Measurements from ENCODE around the gene IFNAR2. TPM values are rescaled to one million over a fixed set of nuclear protein-coding genes. Genes with fewer than 3 reads are reported as not detected.

Gene IFNAR2
- polyA plus RNA-seq, 1 of the 3 experiments (the other 2 are of a cell fraction), result 10.4 TPM

GRCh38 chr21:33196941-33197374, 32.8 kb upstream of the IFNAR2 start:
- peak; percentile 78 for TF ChIP-seq RAD21 (IDR thresholded peaks at IDR 0.05; ENCODE audit: low read length)
- TF ChIP-seq CTCF (IDR thresholded peaks at IDR 0.05), result peak; percentile 84
- no peak for TF ChIP-seq NFIC (IDR thresholded peaks at IDR 0.05; ENCODE audit: borderline replicate concordance)
- peak; percentile 51 for TF ChIP-seq SMC3 (IDR thresholded peaks at IDR 0.05; ENCODE audit: low read depth, low read length)
- CTCF ChIA-PET, result interaction anchor here (0.6 to 4.2 kb wide), 71 partner anchors 11 to 542 kb away, joined by 3 to 51 read pairs (median 4); partner anchors contain the start of genes IFNAR1 and IL10RB
- 17% methylated on average over 14 of the region's 14 CpGs for WGBS (ENCODE audit: low lambda C conversion rate)
- no peak overlapping the region for H3K27ac ChIP-seq (ENCODE audit: low read depth in 2 of 2, low read length in 1 of 2)
- no peaks in the 10 kb centered on the region for H3K79me2 ChIP-seq (ENCODE audit: insufficient read depth)
- H3K4me1 ChIP-seq (ENCODE audit: control insufficient read depth in 1 of 2, insufficient read depth in 2 of 2, low read depth in 1 of 2, low read length in 1 of 2), result peaks cover 0 to 2% of the 10 kb centered on the region in 2 experiments; a peak in 1 of 4 replicates
- no peak overlapping the region for H3K9ac ChIP-seq
- peak overlapping the region in 1 of 2 experiments; percentile 46; a peak in 1 of 4 replicates for H3K4me3 ChIP-seq (ENCODE audit: low read depth in 2 of 2, low read length in 1 of 2)
- POLR2A ChIA-PET, result no interaction called here
- H3K9me3 ChIP-seq, result no peaks in the 10 kb centered on the region
- H3K27me3 ChIP-seq (ENCODE audit: insufficient read depth), result peaks cover 23% of the 10 kb centered on the region; the same call in 1 of the 2 replicates
- no peak overlapping the region; the same call in 1 of the 2 replicates for H3K4me2 ChIP-seq
- H4K20me1 ChIP-seq (ENCODE audit: insufficient read depth), result no peaks in the 10 kb centered on the region
- no peaks in the 10 kb centered on the region for H3K9me2 ChIP-seq
- no peaks in the 10 kb centered on the region for H3F3A ChIP-seq (replicated peaks; ENCODE audit: insufficient read depth)
- H3K36me3 ChIP-seq (replicated peaks in 1 of 2; ENCODE audit: control insufficient read depth in 1 of 2, insufficient read depth in 2 of 2, low read length in 1 of 2), result no peaks in the 10 kb centered on the region
- DNase-seq, result peak; percentile 57
- no peak overlapping the region for H2AFZ ChIP-seq (ENCODE audit: low read depth)

- peaks cover 23% of the 10 kb centered on the region; the same call in 1 of the 2 replicates for H3K27me3 ChIP-seq (ENCODE audit: insufficient read depth)
- H3F3A ChIP-seq (replicated peaks; ENCODE audit: insufficient read depth), result no peaks in the 10 kb centered on the region
- ChIA-PET POLR2A (no interaction called here), CTCF (interaction anchor here (0.6 to 4.2 kb wide), 70 partner anchors 11 to 543 kb away, joined by 3 to 51 read pairs (median 4); partner anchors contain the start of genes IFNAR1 and IL10RB)
- no peak overlapping the region for H3K4me3 ChIP-seq (ENCODE audit: low read depth in 2 of 2, low read length in 1 of 2)
- WGBS (ENCODE audit: low lambda C conversion rate), result 38% methylated on average over 4 of the region's 4 CpGs
- no peak overlapping the region for H3K9ac ChIP-seq
- no peak overlapping the region for H3K27ac ChIP-seq (ENCODE audit: low read depth in 2 of 2, low read length in 1 of 2)
- peaks cover 0 to 2% of the 10 kb centered on the region in 2 experiments; a peak in 1 of 4 replicates for H3K4me1 ChIP-seq (ENCODE audit: control insufficient read depth in 1 of 2, insufficient read depth in 2 of 2, low read depth in 1 of 2, low read length in 1 of 2)
- TF ChIP-seq FOXM1 (IDR thresholded peaks at IDR 0.05; ENCODE audit: low read depth) (no peak), PBX3 (IDR thresholded peaks at IDR 0.05) (no peak), MXI1 (IDR thresholded peaks at IDR 0.05; ENCODE audit: low read depth, low read length) (no peak), IRF3 (IDR thresholded peaks at IDR 0.05; ENCODE audit: low read depth, low read length) (no peak), CHD2 (IDR thresholded peaks at IDR 0.05; ENCODE audit: low read length, partially characterized antibody) (no peak), NRF1 (IDR thresholded peaks at IDR 0.05; ENCODE audit: low read depth, low read length) (no peak), FOSL2 (IDR thresholded peaks at IDR 0.05; ENCODE audit: borderline replicate concordance, low read depth) (no peak), MEF2A (IDR thresholded peaks at IDR 0.05; ENCODE audit: borderline replicate concordance, low read depth) (no peak)
- no peak overlapping the region for H2AFZ ChIP-seq (ENCODE audit: low read depth)
- H3K4me2 ChIP-seq, result no peak overlapping the region
- DNase-seq, result no peak
- H4K20me1 ChIP-seq (ENCODE audit: insufficient read depth), result no peaks in the 10 kb centered on the region
- H3K9me3 ChIP-seq, result no peaks in the 10 kb centered on the region
- no peaks in the 10 kb centered on the region for H3K36me3 ChIP-seq (replicated peaks in 1 of 2; ENCODE audit: control insufficient read depth in 1 of 2, insufficient read depth in 2 of 2, low read length in 1 of 2)
- H3K9me2 ChIP-seq, result no peaks in the 10 kb centered on the region
- no peaks in the 10 kb centered on the region for H3K79me2 ChIP-seq (ENCODE audit: insufficient read depth)
Measured at GRCh38 chr21:33197496-33197895, 32.2 kb upstream of the IFNAR2 start.

Measured in SK-N-SH (cell line).